GM08714 (cell line): ENCODE measurements around the gene METRN.
A peak's percentile ranks its signal among the peaks of the same experiment; 100 is the strongest.

Experiments
- H3K4me3 ChIP-seq: fragments of 200-500 bp; sonication (Bioruptor generic); 2 replicates; pipeline ENCODE4 v1.5.1; 2014; ENCODE audit warnings: mild to moderate bottlenecking, low read length, inconsistent platforms
- ZNF274 ChIP-seq: IDR thresholded peaks from 2 replicates; pipeline ENCODE4 v1.6.1; 2012; ENCODE audit warnings: mild to moderate bottlenecking, low read depth, low read length

METRN gene

GRCh38 chr16:714558-715476 lies at the start of gene METRN:
METRN (plus strand) TSS chr16:715118; CDS start chr16:715290, 172 bp downstream.
- TF ChIP-seq ZNF274 = no peak
- H3K4me3 ChIP-seq = peak within 1 kb of the TSS; percentile 43; the same call in 1 of the 2 replicates

DNA sequence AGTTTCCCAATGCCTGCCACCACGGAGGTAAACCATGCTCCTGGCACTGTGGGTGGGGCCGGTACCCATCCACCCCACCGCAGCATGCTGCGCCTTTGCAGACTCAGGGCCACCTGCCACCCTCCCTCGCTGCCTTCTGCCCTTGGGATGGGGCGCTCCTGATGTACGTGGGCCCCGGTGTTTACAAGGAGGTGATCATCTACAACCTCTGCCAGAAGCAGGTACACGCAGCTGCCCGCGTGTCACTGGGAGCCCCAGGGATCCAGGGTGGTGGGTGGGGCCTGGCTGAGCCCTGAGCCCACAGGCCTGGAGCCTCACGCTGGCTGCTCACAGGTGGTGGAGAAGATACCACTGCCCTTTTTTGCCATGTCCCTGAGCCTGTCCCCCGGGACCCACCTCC lies 48.3 kb upstream of the METRN start:
- no peak overlapping the region for H3K4me3 ChIP-seq
- no peak for TF ChIP-seq ZNF274

DNA sequence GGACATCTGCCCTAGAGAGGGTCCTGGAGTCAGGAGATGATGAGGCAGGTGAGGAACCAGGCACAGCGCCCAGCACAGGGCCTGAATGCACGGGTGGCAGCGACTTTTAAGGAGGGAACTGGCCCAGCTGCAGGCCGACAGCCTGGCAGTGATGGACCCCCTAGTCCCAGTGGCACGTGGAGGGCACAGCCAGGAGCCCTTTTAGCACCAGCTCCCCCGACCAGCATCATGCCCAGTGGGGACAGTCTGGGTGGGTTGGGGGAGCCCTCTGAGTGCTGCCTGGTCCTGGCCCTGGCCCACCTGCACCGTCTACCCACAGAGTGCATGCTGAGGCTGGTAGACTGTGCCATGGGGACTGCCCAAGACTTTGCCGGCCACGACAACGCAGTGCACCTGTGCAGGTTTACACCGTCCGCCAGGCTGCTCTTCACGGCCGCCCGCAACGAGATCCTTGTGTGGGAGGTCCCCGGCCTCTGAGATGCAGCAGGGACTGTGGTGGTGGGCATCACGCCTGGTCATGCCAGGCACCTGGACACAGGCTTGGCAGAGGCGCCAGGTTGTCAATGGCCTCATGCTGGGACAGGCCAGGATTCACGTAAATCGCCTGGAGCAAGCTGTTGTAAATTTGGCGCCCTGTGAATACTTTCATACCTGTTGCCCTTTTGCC lies 47.7 kb upstream of the METRN start:
- no peak for TF ChIP-seq ZNF274
- H3K4me3 ChIP-seq = no peak overlapping the region

DNA sequence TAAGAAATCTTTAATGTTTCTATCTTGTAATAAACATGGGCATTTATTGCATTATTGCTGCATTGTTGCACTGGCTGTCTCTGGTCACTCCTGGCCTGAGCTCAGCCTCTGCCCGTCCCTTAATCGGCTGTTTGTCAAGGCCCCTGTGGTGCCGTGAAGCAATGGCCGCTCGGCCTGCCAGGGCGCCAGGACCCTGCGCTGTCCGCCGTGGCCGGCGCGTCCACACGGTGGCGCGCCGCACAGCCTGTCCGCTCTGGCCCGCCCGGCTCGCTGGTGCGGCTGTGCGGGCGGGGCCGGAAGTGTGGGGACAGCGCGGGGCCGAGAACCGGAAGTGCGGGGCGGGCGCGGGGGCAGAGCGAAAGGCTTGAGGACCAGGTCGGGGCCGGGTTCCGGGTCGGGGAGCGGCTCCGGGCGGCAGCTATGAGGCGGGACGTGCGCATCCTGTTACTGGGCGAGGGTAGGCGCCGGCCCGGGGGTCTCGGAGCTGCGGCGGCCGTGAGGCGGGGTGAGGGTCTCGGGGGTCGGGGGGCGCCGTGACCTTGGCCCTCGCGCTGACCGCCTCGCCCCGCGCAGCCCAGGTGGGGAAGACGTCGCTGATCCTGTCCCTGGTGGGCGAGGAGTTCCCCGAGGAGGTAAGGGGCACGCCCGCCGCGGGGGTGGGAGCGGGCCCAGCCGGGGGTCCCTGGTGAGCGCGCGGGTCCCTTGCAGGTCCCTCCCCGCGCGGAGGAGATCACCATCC lies 47.0 kb upstream of the METRN start, which contains the start of gene RHOT2:
Gene RHOT2 (plus strand): TSS at position 353 of the 739 bp plus-strand sequence. CDS start 68 bp downstream, at position 421.
- no peak for TF ChIP-seq ZNF274
- H3K4me3 ChIP-seq = peak within 1 kb of the TSS; percentile 79

GRCh38 chr16:668519-669171 lies 46.3 kb upstream of the METRN start:
- peak overlapping the region; percentile 79 for H3K4me3 ChIP-seq
- no peak for TF ChIP-seq ZNF274

DNA sequence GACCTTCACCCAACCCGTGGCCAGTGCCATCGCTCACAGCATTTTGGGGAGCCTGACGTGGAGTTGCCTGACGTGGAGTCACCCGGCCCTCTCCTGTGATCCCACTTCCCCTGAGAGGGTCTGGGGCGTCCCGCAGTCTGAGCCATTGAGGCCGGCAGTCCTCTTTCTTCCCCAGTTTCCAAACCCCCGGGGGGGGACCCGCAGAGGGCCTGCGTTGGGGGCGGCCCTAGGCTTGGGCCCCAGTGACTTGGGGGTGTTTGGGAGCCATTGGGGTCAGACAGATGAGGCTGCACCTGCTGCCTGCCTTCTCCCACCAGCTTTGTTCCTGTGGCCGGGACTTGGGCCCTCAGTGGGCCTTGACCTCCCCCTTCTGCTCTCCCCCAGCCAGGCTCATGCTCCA lies 45.3 kb upstream of the METRN start:
- no peak overlapping the region for H3K4me3 ChIP-seq
- TF ChIP-seq ZNF274 = no peak

DNA sequence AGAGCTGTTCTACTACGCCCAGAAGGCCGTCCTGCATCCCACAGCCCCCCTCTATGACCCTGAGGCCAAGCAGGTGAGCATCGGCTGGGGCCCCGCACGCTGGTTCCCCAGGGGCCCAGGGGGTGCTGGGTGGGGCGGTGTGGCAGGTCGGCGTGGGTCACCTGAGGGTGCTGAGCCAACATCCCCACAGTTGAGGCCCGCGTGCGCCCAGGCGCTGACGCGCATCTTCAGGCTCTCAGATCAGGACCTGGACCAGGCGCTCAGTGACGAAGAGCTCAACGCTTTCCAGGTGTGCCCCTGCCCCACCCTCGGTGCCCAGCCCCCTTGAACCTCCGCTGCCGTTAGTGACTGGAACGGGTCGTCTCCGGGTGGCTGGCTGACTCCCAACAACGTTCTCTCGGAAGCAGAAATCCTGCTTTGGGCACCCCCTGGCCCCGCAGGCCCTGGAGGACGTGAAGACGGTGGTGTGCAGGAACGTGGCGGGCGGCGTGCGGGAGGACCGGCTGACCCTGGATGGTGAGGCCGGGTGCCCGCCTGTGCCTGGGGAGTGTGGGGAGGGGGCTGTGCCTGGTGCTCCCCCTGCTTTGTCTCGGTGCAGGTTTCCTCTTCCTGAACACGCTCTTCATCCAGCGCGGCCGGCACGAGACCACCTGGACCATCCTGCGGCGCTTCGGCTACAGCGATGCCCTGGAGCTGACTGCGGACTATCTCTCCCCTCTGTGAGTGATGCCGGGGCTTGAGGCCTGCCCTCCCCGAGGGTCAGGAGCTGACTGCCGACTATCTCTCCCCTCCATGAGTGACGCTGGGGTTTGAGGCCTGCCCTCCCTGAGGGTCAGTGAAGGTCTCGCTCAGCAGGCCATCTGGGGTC lies 44.2 kb upstream of the METRN start:
- no peak for TF ChIP-seq ZNF274

GRCh38 chr16:671353-672131 lies 43.4 kb upstream of the METRN start:
- no peak overlapping the region for H3K4me3 ChIP-seq
- TF ChIP-seq ZNF274 = no peak

More for the DNA sequence above, 44.2 kb upstream of the METRN start:
- H3K4me3 ChIP-seq = no peak overlapping the region

GRCh38 chr16:672371-672770 lies 42.5 kb upstream of the METRN start:
- TF ChIP-seq ZNF274 = no peak
- no peak overlapping the region for H3K4me3 ChIP-seq

DNA sequence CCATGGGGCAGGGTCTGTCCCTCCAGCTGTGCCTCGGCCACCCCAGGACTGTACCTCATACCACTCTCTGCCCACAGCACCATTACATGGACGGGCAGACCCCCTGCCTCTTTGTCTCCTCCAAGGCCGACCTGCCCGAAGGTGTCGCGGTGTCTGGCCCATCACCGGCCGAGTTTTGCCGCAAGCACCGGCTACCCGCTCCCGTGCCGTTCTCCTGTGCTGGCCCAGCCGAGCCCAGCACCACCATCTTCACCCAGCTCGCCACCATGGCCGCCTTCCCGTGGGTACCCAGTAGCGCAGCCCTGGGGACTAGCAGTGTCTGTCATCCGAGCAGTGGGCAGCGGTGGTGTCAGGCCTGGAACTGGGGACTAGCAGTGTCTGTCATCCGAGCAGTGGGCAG lies 42.1 kb upstream of the METRN start:
- no peak overlapping the region for H3K4me3 ChIP-seq
- no peak for TF ChIP-seq ZNF274

DNA sequence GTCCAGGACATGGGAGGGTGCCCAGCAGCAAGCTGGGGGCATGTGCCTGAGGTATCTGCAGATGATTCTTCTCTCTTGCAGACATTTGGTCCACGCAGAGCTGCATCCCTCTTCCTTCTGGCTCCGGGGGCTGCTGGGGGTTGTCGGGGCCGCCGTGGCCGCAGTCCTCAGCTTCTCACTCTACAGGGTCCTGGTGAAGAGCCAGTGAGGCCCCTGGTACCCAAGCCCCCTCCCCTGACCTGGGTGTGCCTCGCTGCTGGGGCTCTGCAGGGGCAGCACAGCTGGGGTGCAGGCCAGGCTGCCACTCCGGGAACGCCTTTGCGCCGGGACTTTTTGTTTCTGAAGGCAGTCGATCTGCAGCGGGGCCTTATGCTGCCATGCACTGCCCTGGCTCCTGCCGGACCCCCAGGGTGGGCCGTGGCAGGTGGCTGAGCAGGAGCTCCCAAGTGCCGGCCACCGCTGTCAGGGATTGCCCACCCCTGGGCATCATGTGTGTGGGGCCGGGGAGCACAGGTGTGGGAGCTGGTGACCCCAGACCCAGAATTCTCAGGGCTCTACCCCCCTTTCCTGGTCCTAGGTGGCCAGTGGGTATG lies 41.4 kb upstream of the METRN start:
- TF ChIP-seq ZNF274 = no peak
- H3K4me3 ChIP-seq = no peak overlapping the region

DNA sequence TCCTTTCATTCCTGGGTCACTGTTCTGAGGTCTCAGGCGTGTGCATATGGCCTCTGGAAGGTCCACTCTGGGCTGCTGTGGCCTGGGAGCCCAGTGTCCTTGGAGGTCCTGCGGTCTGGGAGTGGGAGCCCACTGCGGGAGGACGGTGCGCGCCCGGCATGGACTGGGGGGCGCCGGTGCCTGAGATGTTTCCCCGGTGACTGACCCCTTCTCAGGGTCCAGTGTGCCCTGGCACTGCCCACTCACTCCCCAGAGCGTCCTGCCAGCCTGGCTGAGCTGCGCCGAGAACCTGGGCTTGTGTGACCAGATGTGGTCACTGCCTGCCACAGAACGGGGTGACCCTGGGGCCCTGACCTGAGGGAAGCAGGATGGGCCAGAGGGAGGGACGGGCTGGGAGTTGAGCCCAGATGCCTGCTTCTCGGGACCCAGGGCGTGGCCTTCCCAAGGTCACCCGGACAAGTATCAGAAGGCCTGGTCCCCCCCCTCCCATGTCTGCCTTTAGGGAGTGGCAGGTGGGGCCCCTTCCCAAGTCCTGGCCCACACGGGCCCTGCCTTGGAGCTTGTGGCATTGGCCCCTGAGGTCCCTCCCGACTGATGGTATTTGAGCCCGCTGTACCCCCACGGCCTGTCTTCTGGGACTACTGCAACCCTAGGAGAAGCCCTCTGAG lies 40.6 kb upstream of the METRN start:
- TF ChIP-seq ZNF274 = no peak
- no peak overlapping the region for H3K4me3 ChIP-seq
